A673 (cell line): ENCODE measurements around the gene PLB1. TPM values are rescaled to one million over a fixed set of nuclear protein-coding genes. Genes with fewer than 3 reads are reported as not detected.

Experiments
- BruUV-seq: library from RNA; stranded (reverse); fragments of 400-500 nt; replicated peaks from 2 replicates; lab custom pipeline; 2021; lab: Mats Ljungman, UMichigan
- CTCF ChIA-PET: fragments of 300-600 bp; sonication (Branson Sonifier 250); formaldehyde crosslinking; loops from one replicate; lab custom pipeline; 2022; ENCODE audit warnings: antibody characterized with exemption; lab: Charles Lee
- POLR2A ChIA-PET: fragments of 300-600 bp; sonication (Branson Sonifier 250); formaldehyde crosslinking; loops from one replicate; lab custom pipeline; 2022; ENCODE audit warnings: antibody characterized with exemption; ENCODE audit not compliant: low non-redundant PET; lab: Charles Lee
- DNase-seq: peaks from one replicate; pipeline ENCODE4 v3.0.0-alpha.2; 2015; ENCODE audit warnings: low spot score
- H3K27ac ChIP-seq: fragments of 200-600 bp; sonication (generic); 2 replicates; pipeline ENCODE4 v1.5.1; 2016; ENCODE audit warnings: mixed run types, low read depth, mild to moderate bottlenecking, mixed read lengths, antibody characterized with exemption, low read length; ENCODE audit not compliant: poor library complexity, severe bottlenecking
- H3K27me3 ChIP-seq: fragments of 200-600 bp; sonication (generic); replicated peaks from 2 replicates; pipeline ENCODE4 v1.6.1; 2017; ENCODE audit warnings: mixed run types, low read depth, mild to moderate bottlenecking, mixed read lengths, antibody characterized with exemption, low read length; ENCODE audit not compliant: insufficient read depth, poor library complexity
- H3K36me3 ChIP-seq: fragments of 200-600 bp; sonication (generic); 2 replicates; pipeline ENCODE4 v1.6.1; 2016; ENCODE audit warnings: mixed run types, mild to moderate bottlenecking, mixed read lengths, antibody characterized with exemption, low read length; ENCODE audit not compliant: insufficient read depth, poor library complexity, severe bottlenecking
- H3K4me1 ChIP-seq: fragments of 200-600 bp; sonication (generic); 2 replicates; pipeline ENCODE4 v1.6.1; 2017; ENCODE audit warnings: mixed run types, mild to moderate bottlenecking, mixed read lengths, antibody characterized with exemption, low read length; ENCODE audit not compliant: insufficient read depth, poor library complexity, severe bottlenecking
- H3K4me3 ChIP-seq: fragments of 200-600 bp; sonication (generic); 2 replicates; pipeline ENCODE4 v1.5.1; 2016; ENCODE audit warnings: low read depth, mixed run types, mild to moderate bottlenecking, mixed read lengths, low read length; ENCODE audit not compliant: poor library complexity, severe bottlenecking
- H3K9me3 ChIP-seq: fragments of 200-600 bp; sonication (generic); 2 replicates; pipeline ENCODE4 v1.6.1; 2016; ENCODE audit warnings: mixed run types, low read depth, mild to moderate bottlenecking, mixed read lengths, antibody characterized with exemption, low read length; ENCODE audit not compliant: poor library complexity, severe bottlenecking
- CTCF ChIP-seq: fragments of 300-800, 200-600 bp; sonication (generic); conservative IDR thresholded peaks from 2 replicates; pipeline ENCODE4 v1.5.1; 2017; ENCODE audit warnings: low read depth, mild to moderate bottlenecking, antibody characterized with exemption, low read length, moderate library complexity, mixed read lengths
- EZH2 ChIP-seq: fragments of 200-600 bp; sonication (generic); IDR thresholded peaks from 2 replicates; pipeline ENCODE4 v1.6.1; 2017; ENCODE audit warnings: borderline replicate concordance, low read depth, mild to moderate bottlenecking, mixed read lengths, antibody characterized with exemption, low read length; ENCODE audit not compliant: poor library complexity, severe bottlenecking
- intact Hi-C: fragments of 100-400 bp; cut with micrococcal nuclease; formaldehyde crosslinking; loops from one replicate; pipeline ENCODE4 v1.10.0; 2022; ENCODE audit not compliant: unreplicated experiment
- total RNA-seq: library from RNA; stranded (reverse); gene quantifications from 2 replicates; pipeline ENCODE4 v1.2.3, GENCODE V29; 2021

The PLB1 gene
- total RNA-seq, 1 experiment from 2014 or later: 0.39 TPM

- Histone ChIP-seq H3K4me3 (no peak overlapping the region), H3K27me3 (no peaks in the 10 kb centered on the region), H3K36me3 (no peaks in the 10 kb centered on the region), H3K27ac (no peak overlapping the region), H3K4me1 (no peaks in the 10 kb centered on the region), H3K9me3 (no peaks in the 10 kb centered on the region)
- DNase-seq: no peak
- no TSS peak for BruUV-seq
- no peak for TF ChIP-seq CTCF
- TF ChIP-seq EZH2: no peak
- ChIA-PET POLR2A (no interaction called here), CTCF (no interaction called here)
- intact Hi-C loops: no loop called here
These were observed 34.9 kb downstream of the PLB1 start for GRCh38 chr2:28530782-28531181.

GRCh38 chr2:28532399-28532798, 36.5 kb downstream of the PLB1 start:
- Histone ChIP-seq H3K27me3 (no peaks in the 10 kb centered on the region), H3K4me3 (no peak overlapping the region), H3K27ac (no peak overlapping the region), H3K4me1 (no peaks in the 10 kb centered on the region), H3K36me3 (no peaks in the 10 kb centered on the region), H3K9me3 (no peaks in the 10 kb centered on the region)
- TF ChIP-seq EZH2 (no peak), CTCF (no peak)
- intact Hi-C loops: no loop called here
- DNase-seq: no peak
- BruUV-seq: no TSS peak
- CTCF ChIA-PET: no interaction called here
- POLR2A ChIA-PET: interaction anchor here (0.6 kb wide), 1 partner anchor 22 kb away, joined by 9 read pairs; no protein-coding TSS in a partner anchor

- no peaks in the 10 kb centered on the region for H3K4me1 ChIP-seq
- no peak for TF ChIP-seq CTCF
- TF ChIP-seq EZH2: no peak
- no peaks in the 10 kb centered on the region for H3K9me3 ChIP-seq
- H3K36me3 ChIP-seq: no peaks in the 10 kb centered on the region
- DNase-seq: no peak
- intact Hi-C loops: no loop called here
- ChIA-PET CTCF (no interaction called here), POLR2A (interaction anchor here (0.6 kb wide), 1 partner anchor 23 kb away, joined by 9 read pairs; no protein-coding TSS in a partner anchor)
- BruUV-seq: no TSS peak
- no peak overlapping the region for H3K4me3 ChIP-seq
- no peaks in the 10 kb centered on the region for H3K27me3 ChIP-seq
- H3K27ac ChIP-seq: no peak overlapping the region
These were observed 37.3 kb downstream of the PLB1 start for GRCh38 chr2:28533044-28533680.
